Endothelial cell of umbilical vein (primary cell): ENCODE data around the gene EPSTI1.

ENCODE experiments used
- EZH2 ChIP-seq: IDR thresholded peaks from 2 replicates; pipeline ENCODE4 v1.6.1; 2012; ENCODE audit warnings: borderline replicate concordance, low read depth, mild to moderate bottlenecking, moderate library complexity, low read length, inconsistent platforms; ENCODE audit not compliant: severe bottlenecking
- FOS ChIP-seq: IDR thresholded peaks from 2 replicates; pipeline ENCODE4 v1.6.1; 2011; ENCODE audit warnings: mild to moderate bottlenecking, low read length, moderate library complexity, borderline replicate concordance; ENCODE audit not compliant: insufficient read depth
- GATA2 ChIP-seq: IDR thresholded peaks from 2 replicates; pipeline ENCODE4 v1.7.0; 2011; ENCODE audit warnings: low read depth, mild to moderate bottlenecking, moderate library complexity, mixed read lengths, low read length; ENCODE audit not compliant: insufficient read length, insufficient read depth
- JUN ChIP-seq: IDR thresholded peaks from 2 replicates; pipeline ENCODE4 v1.6.1; 2011; ENCODE audit warnings: borderline replicate concordance, low read depth; ENCODE audit not compliant: insufficient read length, insufficient read depth
- POLR2A ChIP-seq: IDR thresholded peaks from 2 replicates; pipeline ENCODE4 v1.6.1; 2012; ENCODE audit warnings: low read depth, mild to moderate bottlenecking, control low read depth, low read length
- POLR2AphosphoS5 ChIP-seq: IDR thresholded peaks from 2 replicates; pipeline ENCODE4 v1.6.1; 2012; ENCODE audit warnings: low read depth, mild to moderate bottlenecking, control low read depth, low read length, moderate library complexity; ENCODE audit not compliant: insufficient read depth
- TF ChIP-seq, protein P1 (sequence below), 2 donors: IDR thresholded peaks; 1 replicate in 1 of 2; 2 replicates in 1 of 2; pipeline ENCODE4 v1.5.1; 2011; ENCODE audit warnings: low read length in 2 of 2, mild to moderate bottlenecking in 2 of 2, moderate library complexity in 2 of 2, control low read depth in 1 of 2, inconsistent platforms in 1 of 2, low read depth in 1 of 2; ENCODE audit not compliant: insufficient read depth in 1 of 2; ENCODE audit errors: extremely low read depth in 1 of 2
- TF ChIP-seq, protein P2 (sequence below): IDR thresholded peaks from 2 replicates; pipeline ENCODE4 v1.6.1; 2011; ENCODE audit not compliant: insufficient read depth, insufficient read length

- TF ChIP-seq, protein P1, sequence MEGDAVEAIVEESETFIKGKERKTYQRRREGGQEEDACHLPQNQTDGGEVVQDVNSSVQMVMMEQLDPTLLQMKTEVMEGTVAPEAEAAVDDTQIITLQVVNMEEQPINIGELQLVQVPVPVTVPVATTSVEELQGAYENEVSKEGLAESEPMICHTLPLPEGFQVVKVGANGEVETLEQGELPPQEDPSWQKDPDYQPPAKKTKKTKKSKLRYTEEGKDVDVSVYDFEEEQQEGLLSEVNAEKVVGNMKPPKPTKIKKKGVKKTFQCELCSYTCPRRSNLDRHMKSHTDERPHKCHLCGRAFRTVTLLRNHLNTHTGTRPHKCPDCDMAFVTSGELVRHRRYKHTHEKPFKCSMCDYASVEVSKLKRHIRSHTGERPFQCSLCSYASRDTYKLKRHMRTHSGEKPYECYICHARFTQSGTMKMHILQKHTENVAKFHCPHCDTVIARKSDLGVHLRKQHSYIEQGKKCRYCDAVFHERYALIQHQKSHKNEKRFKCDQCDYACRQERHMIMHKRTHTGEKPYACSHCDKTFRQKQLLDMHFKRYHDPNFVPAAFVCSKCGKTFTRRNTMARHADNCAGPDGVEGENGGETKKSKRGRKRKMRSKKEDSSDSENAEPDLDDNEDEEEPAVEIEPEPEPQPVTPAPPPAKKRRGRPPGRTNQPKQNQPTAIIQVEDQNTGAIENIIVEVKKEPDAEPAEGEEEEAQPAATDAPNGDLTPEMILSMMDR (IDR thresholded peaks at IDR 0.05; ENCODE audit: extremely low read depth in 1 of 2, insufficient read depth in 1 of 2, low read depth in 1 of 2, low read length in 2 of 2), result no peak
- TF ChIP-seq JUN (no peak), POLR2AphosphoS5 (no peak), POLR2A (no peak), EZH2 (no peak), GATA2 (no peak), FOS (no peak)
- TF ChIP-seq, protein P2, sequence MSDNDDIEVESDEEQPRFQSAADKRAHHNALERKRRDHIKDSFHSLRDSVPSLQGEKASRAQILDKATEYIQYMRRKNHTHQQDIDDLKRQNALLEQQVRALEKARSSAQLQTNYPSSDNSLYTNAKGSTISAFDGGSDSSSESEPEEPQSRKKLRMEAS, result no peak
These were observed 27.3 kb downstream of the EPSTI1 start for GRCh38 chr13:42964761-42965161.
